Neural cell (in vitro differentiated cells): ENCODE results near the gene PARP1.

Experiments used
- EP300 ChIP-seq: fragments of 450-650 bp; conservative IDR thresholded peaks from 2 replicates; pipeline ENCODE4 v1.6.1; 2014; ENCODE audit warnings: antibody characterized with exemption, mild to moderate bottlenecking, moderate library complexity; ENCODE audit not compliant: poor library complexity, severe bottlenecking
- EZH2 ChIP-seq: fragments of 200-600, 300-800 bp; shearing (Covaris generic), sonication (generic); IDR thresholded peaks from 2 replicates; pipeline ENCODE4 v1.6.1; 2014; ENCODE audit warnings: antibody characterized with exemption, low read length, borderline replicate concordance, mild to moderate bottlenecking; ENCODE audit not compliant: insufficient read depth, poor library complexity, severe bottlenecking
- POLR2AphosphoS5 ChIP-seq: IDR thresholded peaks from 2 replicates; pipeline ENCODE4 v1.6.1; 2012
- RAD21 ChIP-seq: fragments of 450-650 bp; conservative IDR thresholded peaks from 2 replicates; pipeline ENCODE4 v1.6.1; 2014; ENCODE audit warnings: antibody characterized with exemption, mild to moderate bottlenecking, moderate library complexity
- REST ChIP-seq: IDR thresholded peaks from 2 replicates; pipeline ENCODE4 v1.6.1; 2012; ENCODE audit warnings: borderline replicate concordance
- TAF1 ChIP-seq: IDR thresholded peaks from 2 replicates; pipeline ENCODE4 v1.6.1; 2012; ENCODE audit warnings: low read depth
- TF ChIP-seq, protein P1 (sequence below): fragments of 450-650 bp; IDR thresholded peaks from 2 replicates; pipeline ENCODE4 v1.5.1; 2014; ENCODE audit warnings: antibody characterized with exemption, mild to moderate bottlenecking, moderate library complexity; ENCODE audit not compliant: poor library complexity, severe bottlenecking

GRCh38 chr1:226360106-226360746 is 47.7 kb downstream of the PARP1 start:
- TF ChIP-seq, protein P1, sequence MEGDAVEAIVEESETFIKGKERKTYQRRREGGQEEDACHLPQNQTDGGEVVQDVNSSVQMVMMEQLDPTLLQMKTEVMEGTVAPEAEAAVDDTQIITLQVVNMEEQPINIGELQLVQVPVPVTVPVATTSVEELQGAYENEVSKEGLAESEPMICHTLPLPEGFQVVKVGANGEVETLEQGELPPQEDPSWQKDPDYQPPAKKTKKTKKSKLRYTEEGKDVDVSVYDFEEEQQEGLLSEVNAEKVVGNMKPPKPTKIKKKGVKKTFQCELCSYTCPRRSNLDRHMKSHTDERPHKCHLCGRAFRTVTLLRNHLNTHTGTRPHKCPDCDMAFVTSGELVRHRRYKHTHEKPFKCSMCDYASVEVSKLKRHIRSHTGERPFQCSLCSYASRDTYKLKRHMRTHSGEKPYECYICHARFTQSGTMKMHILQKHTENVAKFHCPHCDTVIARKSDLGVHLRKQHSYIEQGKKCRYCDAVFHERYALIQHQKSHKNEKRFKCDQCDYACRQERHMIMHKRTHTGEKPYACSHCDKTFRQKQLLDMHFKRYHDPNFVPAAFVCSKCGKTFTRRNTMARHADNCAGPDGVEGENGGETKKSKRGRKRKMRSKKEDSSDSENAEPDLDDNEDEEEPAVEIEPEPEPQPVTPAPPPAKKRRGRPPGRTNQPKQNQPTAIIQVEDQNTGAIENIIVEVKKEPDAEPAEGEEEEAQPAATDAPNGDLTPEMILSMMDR = no peak
- TF ChIP-seq EP300 (no peak), RAD21 (no peak), TAF1 (no peak), POLR2AphosphoS5 (no peak), REST (no peak), EZH2 (no peak)
